ENCODE results near the gene GALNS. TPM values are rescaled to one million over a fixed set of nuclear protein-coding genes. Genes with fewer than 3 reads are reported as not detected.

Gene GALNS
- total RNA-seq, 2 experiments from 2014 or later: 29.4 to 35.7 TPM

DNA sequence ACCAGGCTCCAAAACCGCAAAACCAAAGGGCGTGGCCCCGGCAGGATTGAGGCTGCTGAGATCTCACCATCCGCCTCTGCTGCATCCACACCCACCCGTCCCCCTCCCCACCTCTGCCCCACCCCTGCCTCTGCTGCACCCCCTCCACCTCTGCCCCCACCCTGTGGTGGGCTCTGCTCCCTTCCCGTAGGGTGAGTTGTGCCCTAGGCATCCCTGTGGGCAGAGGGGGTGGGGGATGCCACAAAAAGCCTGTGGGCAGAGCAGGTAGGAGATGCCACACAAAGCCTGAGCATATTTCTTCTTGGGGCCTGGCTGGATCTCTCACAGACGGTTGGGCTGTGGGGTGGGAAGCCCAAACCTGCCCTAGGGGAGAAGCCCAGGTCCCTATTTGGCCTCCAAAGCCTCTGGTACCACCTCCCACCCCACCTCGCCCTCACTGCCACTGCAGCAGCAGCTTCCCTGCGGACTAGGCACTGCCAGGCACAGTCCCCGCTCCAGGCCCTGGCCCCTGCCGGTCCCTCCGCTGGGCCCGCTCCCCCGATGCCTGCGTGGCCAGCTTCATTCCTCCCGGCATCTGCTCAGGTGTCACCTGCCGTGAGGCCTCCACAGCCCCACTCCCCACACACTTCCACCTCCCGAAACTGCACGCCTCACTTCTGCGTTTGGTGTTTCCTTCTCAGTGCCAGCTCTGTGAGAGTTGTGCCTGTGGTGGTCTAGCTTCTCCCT is 21.0 kb upstream of the GALNS start:
- ChIA-PET POLR2A (no interaction called here), CTCF (interaction anchor here (1.2 kb wide), 1 partner anchor 10 kb away, joined by 3 read pairs; no protein-coding TSS in a partner anchor)
- Mint-ChIP-seq H3K27ac (no peak overlapping the region), H3K9me3 (no peaks in the 10 kb centered on the region), H3K27me3 (no peaks in the 10 kb centered on the region), H3K36me3 (ENCODE audit: low read depth) (no peaks in the 10 kb centered on the region), H3K4me3 (no peak overlapping the region), H3K4me1 (peaks cover 5% of the 10 kb centered on the region)
- no peak for DNase-seq

DNA sequence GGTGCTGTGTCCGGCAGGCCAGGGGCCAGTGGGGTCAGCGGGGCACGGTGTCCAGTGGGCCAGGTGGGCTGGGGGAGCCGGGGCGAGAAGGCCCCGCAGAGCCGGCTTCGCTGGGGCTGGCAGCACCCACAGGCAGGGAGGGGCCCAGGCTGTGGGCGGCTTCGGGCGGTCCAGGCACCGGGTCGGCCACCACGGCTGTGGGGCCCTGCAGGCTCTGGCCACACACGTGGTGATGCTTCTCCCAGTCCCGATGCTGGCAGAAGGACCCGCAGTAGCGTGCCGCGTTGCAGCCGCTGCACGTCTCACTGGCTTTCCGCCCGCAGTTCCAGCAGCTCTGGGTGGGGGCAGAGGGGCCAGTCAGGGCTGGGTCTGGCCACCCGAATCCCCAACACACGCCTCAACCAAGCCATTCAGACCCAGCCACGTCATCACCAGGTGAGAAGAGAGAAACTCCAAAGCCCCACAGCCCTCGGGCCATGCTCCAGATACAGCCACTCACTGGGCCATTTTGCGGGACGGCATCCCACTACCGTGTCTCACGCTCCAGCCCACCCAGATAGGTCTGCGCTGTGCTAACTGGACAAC is 20.3 kb upstream of the GALNS start:
- POLR2A ChIA-PET: no interaction called here
- H3K27me3 Mint-ChIP-seq: no peaks in the 10 kb centered on the region
- H3K9me3 Mint-ChIP-seq: no peaks in the 10 kb centered on the region
- no peaks in the 10 kb centered on the region for H3K36me3 Mint-ChIP-seq (ENCODE audit: low read depth)
- CTCF ChIA-PET: interaction anchor here (1.2 kb wide), 1 partner anchor 11 kb away, joined by 3 read pairs; no protein-coding TSS in a partner anchor
- no peak for DNase-seq
- peaks cover under 1% of the 10 kb centered on the region for H3K4me1 Mint-ChIP-seq
- no peak overlapping the region for H3K4me3 Mint-ChIP-seq
- no peak overlapping the region for H3K27ac Mint-ChIP-seq

DNA sequence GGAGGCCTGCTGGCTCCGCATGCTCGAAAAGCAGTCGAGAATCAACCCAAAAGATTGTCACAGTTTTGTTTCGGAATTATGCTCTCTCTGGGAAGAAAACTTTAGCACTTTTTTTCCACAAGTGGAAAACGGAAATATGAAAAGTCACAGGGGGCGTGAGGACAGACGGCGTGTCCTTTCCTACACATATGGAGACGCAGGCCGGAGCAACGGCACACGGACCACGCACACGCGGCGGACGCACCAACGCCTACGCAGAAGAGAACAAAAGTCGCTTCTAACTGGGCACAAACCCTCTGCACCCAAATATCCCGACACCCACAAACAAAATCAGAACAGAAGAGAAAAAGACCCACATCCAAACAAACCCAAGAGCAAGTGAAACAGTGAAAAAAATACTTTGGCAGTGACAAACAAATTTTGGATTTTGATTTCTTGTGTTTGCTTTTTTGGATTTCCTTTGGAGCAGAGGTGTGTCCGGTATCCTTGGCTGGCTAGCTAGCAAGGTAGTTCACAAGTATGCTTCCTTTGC is 19.0 kb upstream of the GALNS start:
- DNase-seq: no peak
- Mint-ChIP-seq H3K36me3 (ENCODE audit: low read depth) (no peaks in the 10 kb centered on the region), H3K27me3 (peaks cover 3% of the 10 kb centered on the region), H3K27ac (no peak overlapping the region), H3K4me1 (no peaks in the 10 kb centered on the region), H3K4me3 (no peak overlapping the region), H3K9me3 (no peaks in the 10 kb centered on the region)
- ChIA-PET POLR2A (no interaction called here), CTCF (interaction anchor here (0.9 kb wide), 1 partner anchor 440 kb away, joined by 3 read pairs; no protein-coding TSS in a partner anchor)

DNA sequence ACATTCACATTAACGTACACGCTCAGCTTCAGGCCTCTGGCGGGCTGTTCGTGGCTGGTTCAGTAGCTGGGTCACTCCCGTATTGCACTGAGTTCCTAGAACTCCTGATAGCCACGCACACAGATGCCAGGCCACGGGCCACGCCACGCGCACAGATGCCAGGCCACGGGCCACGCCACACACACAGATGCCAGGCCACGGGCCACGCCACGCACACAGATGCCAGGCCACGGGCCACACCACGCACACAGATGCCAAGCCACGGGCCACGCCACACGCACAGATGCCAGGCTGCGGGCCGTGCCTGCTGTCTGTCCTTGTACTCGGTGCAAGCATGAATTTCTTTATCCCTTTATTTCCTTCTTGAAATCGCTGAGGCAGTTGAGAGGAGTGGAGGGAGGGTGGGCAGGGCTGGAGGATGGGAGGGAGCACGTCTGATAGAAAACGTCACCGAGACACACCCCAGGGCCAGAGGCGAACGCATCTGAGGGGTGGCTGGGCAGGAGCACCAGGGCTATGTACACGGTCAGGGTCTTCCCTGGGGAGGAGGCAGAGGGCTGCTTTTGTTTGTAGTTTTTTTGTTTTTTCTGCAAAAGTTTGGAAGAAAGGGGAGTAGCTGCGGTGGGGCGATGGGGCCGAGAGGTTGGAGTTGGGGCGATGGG is 18.3 kb upstream of the GALNS start:
- CTCF ChIA-PET: no interaction called here
- DNase-seq: no peak
- POLR2A ChIA-PET: no interaction called here
- H3K36me3 Mint-ChIP-seq (ENCODE audit: low read depth): no peaks in the 10 kb centered on the region
- no peak overlapping the region for H3K27ac Mint-ChIP-seq
- no peaks in the 10 kb centered on the region for H3K9me3 Mint-ChIP-seq
- H3K27me3 Mint-ChIP-seq: peaks cover 6% of the 10 kb centered on the region
- H3K4me3 Mint-ChIP-seq: no peak overlapping the region
- H3K4me1 Mint-ChIP-seq: no peaks in the 10 kb centered on the region

DNA sequence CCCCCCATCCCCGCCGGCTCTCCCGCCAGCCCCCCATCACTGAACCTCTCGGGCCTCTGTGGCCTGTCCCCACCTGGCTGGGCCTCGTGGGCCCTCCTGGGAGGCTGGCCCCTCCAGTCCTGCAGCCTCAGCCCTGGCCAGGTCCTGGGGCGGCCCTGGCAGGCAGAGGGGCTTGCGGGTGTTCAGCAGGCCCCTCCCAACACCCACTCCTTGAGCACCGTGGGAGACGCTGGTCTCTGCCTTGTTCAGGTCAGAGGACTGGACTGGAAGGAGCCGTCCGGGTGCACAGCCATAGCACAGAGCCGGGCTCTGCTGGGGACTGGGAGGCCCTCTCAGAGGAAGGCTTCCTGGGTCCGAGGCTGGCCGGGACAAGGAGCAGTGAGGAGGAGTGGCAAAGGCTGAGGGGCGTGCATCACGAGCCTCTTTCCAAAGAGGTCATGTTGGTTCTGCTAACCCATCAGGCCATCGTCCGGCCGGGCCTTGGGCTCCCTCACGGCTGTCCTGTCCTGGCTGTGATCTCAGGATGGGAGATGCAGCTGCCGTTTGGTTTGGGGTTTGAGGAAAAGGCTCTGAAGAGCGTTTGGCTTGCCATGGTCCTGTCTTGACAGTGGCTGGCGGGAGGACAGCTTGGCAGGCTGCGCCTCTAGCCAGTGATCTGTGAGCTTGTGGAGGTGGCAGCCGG is 16.0 kb upstream of the GALNS start:
- no peaks in the 10 kb centered on the region for H3K9me3 Mint-ChIP-seq
- no peaks in the 10 kb centered on the region for H3K4me1 Mint-ChIP-seq
- no peak for DNase-seq
- ChIA-PET CTCF (interaction anchor here (0.9 to 1.6 kb wide), 3 partner anchors 9 to 16 kb away, joined by 3 read pairs; partner anchors contain the start of genes GALNS and TRAPPC2L), POLR2A (no interaction called here)
- H3K4me3 Mint-ChIP-seq: no peak overlapping the region
- no peak overlapping the region for H3K27ac Mint-ChIP-seq
- no peaks in the 10 kb centered on the region for H3K36me3 Mint-ChIP-seq (ENCODE audit: low read depth)
- H3K27me3 Mint-ChIP-seq: peaks cover 8% of the 10 kb centered on the region

- H3K36me3 Mint-ChIP-seq (ENCODE audit: low read depth): no peaks in the 10 kb centered on the region
- no peak for DNase-seq
- POLR2A ChIA-PET: no interaction called here
- H3K27ac Mint-ChIP-seq: no peak overlapping the region
- H3K4me1 Mint-ChIP-seq: no peaks in the 10 kb centered on the region
- no peak overlapping the region for H3K4me3 Mint-ChIP-seq
- H3K9me3 Mint-ChIP-seq: no peaks in the 10 kb centered on the region
- CTCF ChIA-PET: interaction anchor here (0.7 to 1.2 kb wide), 2 partner anchors 10 to 15 kb away, joined by 3 read pairs; partner anchors contain the start of genes GALNS and TRAPPC2L
- H3K27me3 Mint-ChIP-seq: peaks cover 8% of the 10 kb centered on the region
Observed at GRCh38 chr16:88871730-88872416, 15.1 kb upstream of the GALNS start.

DNA sequence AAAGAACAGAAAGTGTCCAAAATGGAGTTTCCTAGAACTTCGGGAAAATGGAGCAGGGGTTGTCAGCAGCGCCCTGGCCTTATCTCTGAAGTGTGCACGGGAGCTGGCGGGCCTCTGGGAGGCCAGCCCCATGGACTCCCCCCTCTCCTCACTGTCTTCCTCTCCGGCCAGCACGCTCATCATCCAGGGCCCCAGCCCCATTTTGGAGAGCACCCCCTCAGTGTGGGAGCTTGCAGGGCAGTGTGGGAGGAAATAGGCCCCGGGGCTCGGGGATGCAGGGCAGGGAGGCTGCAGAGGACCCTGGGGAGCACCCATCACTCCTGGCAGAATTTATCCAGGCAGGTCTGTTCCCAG is 14.6 kb upstream of the GALNS start:
- Mint-ChIP-seq H3K4me3 (no peak overlapping the region), H3K36me3 (ENCODE audit: low read depth) (no peaks in the 10 kb centered on the region), H3K27me3 (peaks cover 8% of the 10 kb centered on the region), H3K27ac (no peak overlapping the region), H3K9me3 (no peaks in the 10 kb centered on the region), H3K4me1 (no peaks in the 10 kb centered on the region)
- POLR2A ChIA-PET: no interaction called here
- no peak for DNase-seq
- CTCF ChIA-PET: no interaction called here

- peaks cover 8% of the 10 kb centered on the region for H3K27me3 Mint-ChIP-seq
Observed at GRCh38 chr16:88870608-88871348, 14.0 kb upstream of the GALNS start.

GRCh38 chr16:88869673-88869980 is 12.9 kb upstream of the GALNS start:
- H3K9me3 Mint-ChIP-seq: no peaks in the 10 kb centered on the region
- H3K4me1 Mint-ChIP-seq: no peaks in the 10 kb centered on the region
- CTCF ChIA-PET: interaction anchor here (1.8 kb wide), 1 partner anchor 12 kb away, joined by 7 read pairs; the partner anchor contains the start of genes GALNS and TRAPPC2L
- H3K27ac Mint-ChIP-seq: no peak overlapping the region
- peaks cover 8% of the 10 kb centered on the region for H3K27me3 Mint-ChIP-seq
- POLR2A ChIA-PET: no interaction called here
- DNase-seq: no peak
- no peak overlapping the region for H3K4me3 Mint-ChIP-seq
- H3K36me3 Mint-ChIP-seq (ENCODE audit: low read depth): no peaks in the 10 kb centered on the region

More at GRCh38 chr16:88870608-88871348, 14.0 kb upstream of the GALNS start:
- Mint-ChIP-seq H3K9me3 (no peaks in the 10 kb centered on the region), H3K36me3 (ENCODE audit: low read depth) (no peaks in the 10 kb centered on the region), H3K27ac (no peak overlapping the region), H3K4me3 (no peak overlapping the region), H3K4me1 (no peaks in the 10 kb centered on the region)
- ChIA-PET CTCF (interaction anchor here (1.8 kb wide), 1 partner anchor 13 kb away, joined by 7 read pairs; the partner anchor contains the start of genes GALNS and TRAPPC2L), POLR2A (no interaction called here)
- no peak for DNase-seq

DNA sequence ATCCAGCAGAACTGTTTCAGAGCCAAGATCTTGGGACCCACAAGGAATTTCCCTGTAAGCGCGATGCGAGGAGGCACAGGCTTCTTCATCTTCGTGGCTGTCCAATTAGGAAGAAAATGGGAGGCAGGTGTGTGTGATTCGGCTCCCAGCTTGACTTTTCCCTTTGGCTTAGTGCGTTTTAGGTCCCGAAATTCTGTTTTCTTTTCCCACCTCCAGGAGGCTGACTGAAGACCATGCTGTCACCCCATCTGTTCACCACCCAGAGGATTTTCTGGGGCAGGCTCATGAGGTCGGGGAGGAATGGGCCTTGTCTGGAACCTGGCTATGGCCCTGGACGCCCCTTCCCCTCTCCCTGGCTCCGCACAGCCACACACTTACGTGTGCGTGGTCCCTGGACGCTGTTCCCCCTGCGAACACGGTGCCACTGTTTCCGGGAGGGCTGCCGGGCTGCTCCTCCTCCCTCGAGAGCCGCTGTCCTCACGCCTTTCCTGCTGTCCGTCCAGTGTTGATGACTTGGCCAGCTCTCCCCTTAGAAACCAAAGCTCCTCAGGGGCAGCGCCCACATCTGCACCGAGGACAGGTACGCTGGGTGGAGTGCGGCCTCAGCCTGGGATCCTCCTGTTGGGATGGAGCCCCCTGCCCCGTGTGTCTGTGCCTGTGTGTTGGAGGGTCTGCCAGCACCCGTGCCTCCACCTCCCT is 12.4 kb upstream of the GALNS start:
- H3K9me3 Mint-ChIP-seq: no peaks in the 10 kb centered on the region
- no peak overlapping the region for H3K4me3 Mint-ChIP-seq
- H3K4me1 Mint-ChIP-seq: no peaks in the 10 kb centered on the region
- POLR2A ChIA-PET: no interaction called here
- peaks cover 8% of the 10 kb centered on the region for H3K27me3 Mint-ChIP-seq
- DNase-seq: no peak
- H3K27ac Mint-ChIP-seq: no peak overlapping the region
- H3K36me3 Mint-ChIP-seq (ENCODE audit: low read depth): no peaks in the 10 kb centered on the region
- CTCF ChIA-PET: interaction anchor here (1.8 kb wide), 1 partner anchor 12 kb away, joined by 7 read pairs; the partner anchor contains the start of genes GALNS and TRAPPC2L

DNA sequence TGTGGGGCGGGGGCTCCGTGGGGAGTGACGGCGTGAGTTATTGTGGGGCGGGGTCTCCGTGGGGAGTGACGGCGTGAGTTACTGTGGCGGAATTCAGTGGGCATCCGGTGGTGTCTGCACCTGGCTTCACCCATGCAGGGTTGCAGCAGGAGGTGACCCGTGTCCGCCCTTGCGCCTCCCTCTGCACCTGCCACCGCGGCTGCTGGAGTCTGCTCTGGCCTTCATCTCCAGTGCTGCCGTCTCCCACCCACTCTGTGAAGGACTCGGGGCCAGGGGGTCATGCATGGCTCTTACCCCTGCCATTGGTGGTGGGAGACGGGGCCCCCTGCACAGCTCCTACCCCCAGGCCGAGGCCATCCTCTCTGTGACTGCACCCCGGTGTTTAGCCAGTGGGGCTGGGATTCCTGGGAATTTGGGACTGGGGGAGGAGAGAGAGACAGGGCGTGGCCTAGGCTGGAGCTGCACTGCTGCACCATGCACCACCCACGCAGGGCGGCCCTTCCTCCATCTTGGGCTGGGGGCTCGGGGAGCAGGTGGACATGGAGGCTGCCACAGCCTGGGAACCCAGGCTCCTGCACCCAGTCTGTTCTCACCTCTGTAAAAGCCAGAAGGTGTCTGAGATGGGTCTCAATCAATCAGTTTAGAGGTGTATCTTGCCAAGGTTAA is 11.0 kb upstream of the GALNS start:
- DNase-seq: no peak
- Mint-ChIP-seq H3K27me3 (peaks cover 8% of the 10 kb centered on the region), H3K27ac (no peak overlapping the region), H3K36me3 (ENCODE audit: low read depth) (no peaks in the 10 kb centered on the region), H3K4me1 (no peaks in the 10 kb centered on the region), H3K4me3 (no peak overlapping the region), H3K9me3 (no peaks in the 10 kb centered on the region)
- ChIA-PET CTCF (interaction anchor here (1.6 kb wide), 1 partner anchor 10 kb away, joined by 7 read pairs; the partner anchor contains the start of genes GALNS and TRAPPC2L), POLR2A (no interaction called here)

Data from activated CD4-positive, alpha-beta T cell treated with anti-CD3 and anti-CD28 coated beads, Interleukin-2, amount 10 ng/mL, durations not matched to agents 7 days and 5 days (primary cell).